ENCODE measurements around the gene NTN3.

The NTN3 gene

DNA sequence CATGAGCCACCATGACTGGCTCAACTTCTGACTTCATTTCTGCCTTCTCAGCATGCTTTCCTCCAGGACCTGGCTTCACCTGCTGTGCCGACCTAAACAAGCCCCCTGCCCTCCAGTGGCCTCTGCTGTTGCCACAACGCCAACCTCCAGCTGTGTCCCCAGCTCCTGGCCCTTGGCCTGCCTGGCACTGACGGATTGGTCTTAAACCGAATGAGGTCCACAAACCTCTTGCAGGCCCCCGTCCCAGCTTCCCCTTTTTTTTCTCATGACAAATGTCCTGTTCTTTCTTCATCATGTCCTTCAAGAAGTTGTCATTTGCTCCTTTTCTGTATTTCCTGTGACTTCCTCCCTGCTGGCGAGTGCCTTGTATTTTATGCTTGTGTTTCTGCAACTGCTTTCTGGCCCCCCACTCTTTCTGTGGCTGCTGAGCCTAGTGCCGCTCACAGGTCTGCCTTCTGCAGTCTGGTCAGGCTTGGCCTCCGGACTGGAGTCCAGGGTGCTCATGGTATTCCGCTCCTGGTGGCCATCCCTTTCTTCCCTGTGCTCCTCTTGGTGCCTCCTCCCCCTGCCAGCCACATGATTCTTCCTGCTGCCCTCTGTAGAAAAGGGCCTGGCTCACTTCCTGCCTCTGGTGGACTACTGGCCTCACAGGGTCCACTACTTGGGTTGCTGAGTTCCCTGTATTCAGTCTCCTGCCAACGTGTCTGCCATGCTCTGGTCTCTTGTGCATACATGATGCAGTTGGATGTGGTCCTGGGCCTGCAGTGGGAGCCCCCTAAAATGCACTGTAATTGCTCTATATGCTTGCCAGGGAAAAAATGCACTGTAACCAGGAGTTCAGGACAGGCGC is 45.5 kb downstream of the NTN3 start:
- TF ChIP-seq, protein P1, sequence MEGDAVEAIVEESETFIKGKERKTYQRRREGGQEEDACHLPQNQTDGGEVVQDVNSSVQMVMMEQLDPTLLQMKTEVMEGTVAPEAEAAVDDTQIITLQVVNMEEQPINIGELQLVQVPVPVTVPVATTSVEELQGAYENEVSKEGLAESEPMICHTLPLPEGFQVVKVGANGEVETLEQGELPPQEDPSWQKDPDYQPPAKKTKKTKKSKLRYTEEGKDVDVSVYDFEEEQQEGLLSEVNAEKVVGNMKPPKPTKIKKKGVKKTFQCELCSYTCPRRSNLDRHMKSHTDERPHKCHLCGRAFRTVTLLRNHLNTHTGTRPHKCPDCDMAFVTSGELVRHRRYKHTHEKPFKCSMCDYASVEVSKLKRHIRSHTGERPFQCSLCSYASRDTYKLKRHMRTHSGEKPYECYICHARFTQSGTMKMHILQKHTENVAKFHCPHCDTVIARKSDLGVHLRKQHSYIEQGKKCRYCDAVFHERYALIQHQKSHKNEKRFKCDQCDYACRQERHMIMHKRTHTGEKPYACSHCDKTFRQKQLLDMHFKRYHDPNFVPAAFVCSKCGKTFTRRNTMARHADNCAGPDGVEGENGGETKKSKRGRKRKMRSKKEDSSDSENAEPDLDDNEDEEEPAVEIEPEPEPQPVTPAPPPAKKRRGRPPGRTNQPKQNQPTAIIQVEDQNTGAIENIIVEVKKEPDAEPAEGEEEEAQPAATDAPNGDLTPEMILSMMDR (IDR thresholded peaks at IDR 0.05): no peak

GRCh38 chr16:2517954-2518605 is 47.0 kb downstream of the NTN3 start:
- TF ChIP-seq, protein P1 (IDR thresholded peaks at IDR 0.05): no peak

GRCh38 chr16:2518823-2519710 is 48.0 kb downstream of the NTN3 start:
- TF ChIP-seq, protein P1 (IDR thresholded peaks at IDR 0.05): no peak

DNA sequence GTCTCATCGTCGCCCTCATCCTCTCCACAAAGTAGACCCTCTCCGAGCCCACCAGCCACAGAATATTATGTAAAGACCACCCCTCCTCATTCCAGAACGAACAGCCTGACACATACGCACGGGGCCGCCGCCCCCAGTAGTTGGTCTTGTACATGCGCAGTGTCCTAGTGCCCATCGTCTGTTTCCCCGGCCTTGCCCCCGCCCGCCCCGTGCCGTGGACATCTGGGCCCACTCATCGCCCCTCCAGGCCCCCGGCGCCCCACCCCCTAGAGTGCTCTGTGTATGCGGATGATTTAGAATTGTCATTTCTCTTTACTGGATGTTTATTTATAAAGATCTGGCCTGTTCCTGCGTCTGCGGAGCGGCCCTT is 48.6 kb downstream of the NTN3 start:
- TF ChIP-seq, protein P1 (IDR thresholded peaks at IDR 0.05): no peak

GRCh38 chr16:2520097-2520783 is 49.1 kb downstream of the NTN3 start, which contains the start of gene AMDHD2:
TSS of gene AMDHD2 (plus strand) at chr16:2520371. CDS start at chr16:2520459, 88 bp downstream.
- TF ChIP-seq, protein P1 (IDR thresholded peaks at IDR 0.05): no peak

GRCh38 chr16:2520784-2521531 is 49.9 kb downstream of the NTN3 start:
- TF ChIP-seq, protein P1 (IDR thresholded peaks at IDR 0.05): no peak
